SK-N-SH treated with all-trans-retinoic acid at 6 μM for 48 hours (cell line): Measurements from ENCODE around the gene CCNE1.

Source experiments
- ARNTL ChIP-seq: fragments of 450-650 bp; formaldehyde crosslinking; IDR thresholded peaks from 2 replicates; pipeline ENCODE4 v1.5.0; 2020; ENCODE audit warnings: low read depth, mild to moderate bottlenecking, moderate library complexity, borderline replicate concordance
- ESRRG ChIP-seq: fragments of 250-450 bp; sonication (Bioruptor Pico); IDR thresholded peaks from 2 replicates; pipeline ENCODE4 v1.6.1; 2021; ENCODE audit warnings: mild to moderate bottlenecking
- GLIS3 ChIP-seq: fragments of 250-450 bp; sonication (Bioruptor Pico); IDR thresholded peaks from 2 replicates; pipeline ENCODE4 v1.5.0; 2020; ENCODE audit warnings: mild to moderate bottlenecking, moderate library complexity
- ISL1 ChIP-seq: fragments of 250-450 bp; sonication (Bioruptor Pico); IDR thresholded peaks from 2 replicates; pipeline ENCODE4 v2.1.2; 2022; ENCODE audit warnings: mild to moderate bottlenecking, moderate library complexity
- OSR1 ChIP-seq: fragments of 250-450 bp; sonication (Bioruptor Pico); IDR thresholded peaks from 2 replicates; pipeline ENCODE4 v1.8.0; 2022; ENCODE audit warnings: moderate library complexity, mild to moderate bottlenecking, inconsistent platforms
- RARB ChIP-seq: fragments of 250-450 bp; sonication (Bioruptor Pico); IDR thresholded peaks from 2 replicates; pipeline ENCODE4 v1.8.0; 2021; ENCODE audit warnings: mild to moderate bottlenecking, moderate library complexity
- TCF4 ChIP-seq: fragments of 250-450 bp; sonication (Bioruptor Pico); IDR thresholded peaks from 2 replicates; pipeline ENCODE4 v1.8.0; 2021; ENCODE audit warnings: mild to moderate bottlenecking, moderate library complexity, borderline replicate concordance
- TOX ChIP-seq: fragments of 250-450 bp; sonication (Bioruptor Pico); IDR thresholded peaks from 2 replicates; pipeline ENCODE4 v1.8.0; 2021; ENCODE audit warnings: mild to moderate bottlenecking, moderate library complexity, borderline replicate concordance
- ZC3H10 ChIP-seq: fragments of 250-450 bp; sonication (Bioruptor Pico); IDR thresholded peaks from 2 replicates; pipeline ENCODE4 v1.5.1; 2021; ENCODE audit warnings: mild to moderate bottlenecking, moderate library complexity
- ZFP3 ChIP-seq: fragments of 250-450 bp; sonication (Bioruptor Pico); IDR thresholded peaks from 2 replicates; pipeline ENCODE4 v1.5.0; 2020; ENCODE audit warnings: mild to moderate bottlenecking, moderate library complexity
- ZFP30 ChIP-seq: fragments of 450-650 bp; formaldehyde crosslinking; IDR thresholded peaks from 2 replicates; pipeline ENCODE4 v1.5.0; 2022; ENCODE audit warnings: mild to moderate bottlenecking, moderate library complexity
- ZNF8 ChIP-seq: fragments of 450-650 bp; formaldehyde crosslinking; IDR thresholded peaks from 2 replicates; pipeline ENCODE4 v1.5.0; 2020; ENCODE audit warnings: mild to moderate bottlenecking, moderate library complexity

DNA sequence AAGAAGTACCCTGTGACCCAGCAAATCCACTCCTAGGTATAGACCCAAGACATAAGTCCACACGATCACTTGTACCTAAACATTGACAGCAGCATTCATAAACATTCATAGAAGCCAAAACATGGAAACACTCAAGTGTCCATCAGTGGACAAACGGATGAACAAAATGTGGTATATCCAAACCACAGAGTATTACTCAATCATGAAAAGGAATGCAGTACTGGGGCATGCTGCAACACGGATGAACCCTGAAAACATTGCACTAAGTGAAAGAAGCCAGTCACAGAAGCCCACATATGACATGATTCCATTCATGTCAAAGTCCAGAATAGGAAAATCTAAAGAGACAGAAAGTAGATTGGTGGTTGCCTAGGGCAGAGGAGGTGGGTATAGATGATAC lies 22.8 kb upstream of the CCNE1 start:
- TF ChIP-seq ZNF8 (CRISPR knock-in tag) (peak; percentile 63), TCF4 (CRISPR knock-in tag) (no peak), ARNTL (CRISPR knock-in tag) (no peak), TOX (CRISPR knock-in tag) (no peak), ZFP30 (CRISPR knock-in tag) (no peak), ZFP3 (CRISPR knock-in tag) (no peak), ZC3H10 (no peak), ESRRG (no peak), ISL1 (CRISPR knock-in tag) (no peak), GLIS3 (no peak), OSR1 (CRISPR knock-in tag) (no peak), RARB (CRISPR knock-in tag) (no peak)
